ENCODE measurements around the gene CD180. TPM values are rescaled to one million over a fixed set of nuclear protein-coding genes. Genes with fewer than 3 reads are reported as not detected.
A peak's percentile ranks its signal among the peaks of the same experiment; 100 is the strongest.

Gene CD180
- not detected for polyA plus RNA-seq (2012; ENCODE audit: insufficient read depth, insufficient read length, low read depth)

- no peak for TF ChIP-seq CTCF (IDR thresholded peaks at IDR 0.05; ENCODE audit: low read depth, low read length)
- Histone ChIP-seq H3K4me1 (no peaks in the 10 kb centered on the region), H3K36me3 (no peaks in the 10 kb centered on the region), H3K9me3 (peaks cover 2% of the 10 kb centered on the region; the same call in 1 of the 2 replicates), H3K4me3 (ENCODE audit: low read depth, low read length) (no peak within 1 kb of the TSS), H3K27me3 (no peaks in the 10 kb centered on the region)
- no peak for DNase-seq
Measured at GRCh38 chr5:67196537-67197059, at the start of gene CD180. TSS of gene CD180 (minus strand) at chr5:67196799. CDS start at chr5:67196641, 158 bp downstream.

GRCh38 chr5:67246108-67246507 lies 49.5 kb upstream of the CD180 start:
- DNase-seq, result peak; percentile 39
- Histone ChIP-seq H3K27me3 (no peaks in the 10 kb centered on the region), H3K4me1 (peaks cover 22% of the 10 kb centered on the region), H3K36me3 (no peaks in the 10 kb centered on the region), H3K9me3 (no peaks in the 10 kb centered on the region), H3K4me3 (ENCODE audit: low read depth, low read length) (no peak overlapping the region)
- peak; percentile 70 for TF ChIP-seq CTCF (IDR thresholded peaks at IDR 0.05; ENCODE audit: low read depth, low read length)

GRCh38 chr5:67245259-67245846 lies 48.8 kb upstream of the CD180 start:
- no peaks in the 10 kb centered on the region for H3K36me3 ChIP-seq
- peaks cover 24% of the 10 kb centered on the region for H3K4me1 ChIP-seq
- no peak for TF ChIP-seq CTCF (IDR thresholded peaks at IDR 0.05; ENCODE audit: low read depth, low read length)
- no peak for DNase-seq
- no peaks in the 10 kb centered on the region for H3K9me3 ChIP-seq
- no peak overlapping the region for H3K4me3 ChIP-seq (ENCODE audit: low read depth, low read length)
- no peaks in the 10 kb centered on the region for H3K27me3 ChIP-seq

- DNase-seq, result peak; percentile 68
- H3K4me3 ChIP-seq (ENCODE audit: low read depth, low read length), result no peak overlapping the region
- no peak for TF ChIP-seq CTCF (IDR thresholded peaks at IDR 0.05; ENCODE audit: low read depth, low read length)
- H3K36me3 ChIP-seq, result no peaks in the 10 kb centered on the region
- H3K4me1 ChIP-seq, result peaks cover 24% of the 10 kb centered on the region
- H3K27me3 ChIP-seq, result no peaks in the 10 kb centered on the region
- H3K9me3 ChIP-seq, result no peaks in the 10 kb centered on the region
Measured at GRCh38 chr5:67244345-67244793, 47.8 kb upstream of the CD180 start.

GRCh38 chr5:67243944-67244343 lies 47.3 kb upstream of the CD180 start:
- Histone ChIP-seq H3K4me1 (peaks cover 24% of the 10 kb centered on the region), H3K27me3 (no peaks in the 10 kb centered on the region), H3K4me3 (ENCODE audit: low read depth, low read length) (no peak overlapping the region), H3K9me3 (no peaks in the 10 kb centered on the region), H3K36me3 (no peaks in the 10 kb centered on the region)
- TF ChIP-seq CTCF (IDR thresholded peaks at IDR 0.05; ENCODE audit: low read depth, low read length), result no peak
- no peak for DNase-seq

- peaks cover 24% of the 10 kb centered on the region for H3K4me1 ChIP-seq
- no peak for TF ChIP-seq CTCF (IDR thresholded peaks at IDR 0.05; ENCODE audit: low read depth, low read length)
Measured at GRCh38 chr5:67243349-67243748, 46.8 kb upstream of the CD180 start.

More at GRCh38 chr5:67243349-67243748, 46.8 kb upstream of the CD180 start:
- Histone ChIP-seq H3K36me3 (no peaks in the 10 kb centered on the region), H3K27me3 (no peaks in the 10 kb centered on the region), H3K4me3 (ENCODE audit: low read depth, low read length) (no peak overlapping the region), H3K9me3 (no peaks in the 10 kb centered on the region)
- DNase-seq, result no peak

Data from BE2C (cell line).